Activated CD4-positive, alpha-beta T cell treated with anti-CD3 and anti-CD28 coated beads, Interleukin-2, amount 50 U/mL, for 4 hours (primary cell): ENCODE measurements around the gene CCDC92.
"Not testable (repeated sequence)": the region's sequence is repeated elsewhere in the genome, so short reads cannot be mapped to it uniquely, and the experiment has no call there.

Experiments
- DNase-seq, 2 experiments: peaks; one replicate each; pipeline ENCODE4 v3.0.0-alpha.2; 2020

The CCDC92 gene

DNA sequence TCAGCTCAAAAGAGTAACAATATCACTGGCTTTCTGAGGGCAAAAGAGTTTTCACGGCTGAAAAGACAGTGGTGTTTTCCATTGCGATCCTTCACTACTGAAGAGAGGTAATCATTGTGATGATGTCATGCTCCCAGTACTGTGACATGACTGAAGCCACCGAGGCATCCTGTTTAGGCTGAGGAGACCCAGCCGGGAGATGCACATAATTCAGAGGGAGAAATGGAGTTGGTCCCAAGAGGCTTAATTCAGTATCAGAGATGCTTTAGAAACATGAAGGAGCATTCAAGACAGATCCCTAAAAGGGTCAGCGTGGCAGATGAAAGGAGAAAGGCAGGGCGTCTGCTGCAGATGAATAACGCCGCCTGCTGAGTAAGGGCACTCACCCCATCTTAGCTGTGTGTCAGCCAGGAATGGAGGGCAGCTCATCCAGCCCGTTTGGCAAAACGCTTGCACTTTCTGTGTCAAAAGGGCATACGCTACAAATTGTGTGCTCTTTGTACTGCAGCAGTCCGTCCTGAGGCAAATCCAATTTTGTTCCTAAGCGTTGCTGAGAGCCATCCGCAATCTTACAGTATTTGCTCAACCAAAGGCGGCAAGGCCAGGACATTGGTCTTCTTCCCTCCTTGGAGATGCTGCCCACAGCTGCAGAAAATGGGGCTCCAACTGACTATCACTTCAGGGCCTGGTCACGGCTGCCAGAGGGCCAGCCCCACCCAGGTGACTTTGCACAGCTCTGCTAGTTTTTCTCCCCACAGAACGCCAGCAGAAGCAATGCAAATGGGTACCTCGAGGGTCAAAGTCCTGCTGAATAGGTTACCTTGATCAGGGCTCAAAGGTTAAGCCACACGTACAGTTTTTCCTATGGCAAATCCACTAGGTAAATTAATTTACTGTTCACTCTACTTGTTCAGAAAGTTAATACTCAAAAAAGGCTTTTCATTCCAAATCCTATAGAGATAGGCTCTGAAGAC, 23.5 kb downstream of the CCDC92 start:
- no peak for DNase-seq

- DNase-seq, result no peak
These were observed 24.2 kb downstream of the CCDC92 start for GRCh38 chr12:123948401-123948795.

DNA sequence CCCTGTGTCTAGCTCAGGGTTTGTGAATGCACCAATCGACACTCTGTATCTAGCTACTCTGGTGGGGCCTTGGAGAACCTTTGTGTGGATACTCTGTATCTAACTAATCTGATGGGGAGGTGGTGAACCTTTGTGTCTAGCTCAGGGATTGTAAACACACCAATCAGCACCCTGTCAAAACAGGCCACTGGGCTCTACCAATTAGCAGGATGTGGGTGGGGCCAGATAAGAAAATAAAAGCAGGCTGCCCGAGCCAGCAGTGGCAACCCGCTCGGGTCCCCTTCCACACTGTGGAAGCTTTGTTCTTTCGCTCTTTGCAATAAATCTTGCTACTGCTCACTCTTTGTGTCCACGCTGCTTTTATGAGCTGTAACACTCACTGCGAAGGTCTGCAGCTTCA, 25.1 kb downstream of the CCDC92 start:
- not testable (repeated sequence) for DNase-seq

DNA sequence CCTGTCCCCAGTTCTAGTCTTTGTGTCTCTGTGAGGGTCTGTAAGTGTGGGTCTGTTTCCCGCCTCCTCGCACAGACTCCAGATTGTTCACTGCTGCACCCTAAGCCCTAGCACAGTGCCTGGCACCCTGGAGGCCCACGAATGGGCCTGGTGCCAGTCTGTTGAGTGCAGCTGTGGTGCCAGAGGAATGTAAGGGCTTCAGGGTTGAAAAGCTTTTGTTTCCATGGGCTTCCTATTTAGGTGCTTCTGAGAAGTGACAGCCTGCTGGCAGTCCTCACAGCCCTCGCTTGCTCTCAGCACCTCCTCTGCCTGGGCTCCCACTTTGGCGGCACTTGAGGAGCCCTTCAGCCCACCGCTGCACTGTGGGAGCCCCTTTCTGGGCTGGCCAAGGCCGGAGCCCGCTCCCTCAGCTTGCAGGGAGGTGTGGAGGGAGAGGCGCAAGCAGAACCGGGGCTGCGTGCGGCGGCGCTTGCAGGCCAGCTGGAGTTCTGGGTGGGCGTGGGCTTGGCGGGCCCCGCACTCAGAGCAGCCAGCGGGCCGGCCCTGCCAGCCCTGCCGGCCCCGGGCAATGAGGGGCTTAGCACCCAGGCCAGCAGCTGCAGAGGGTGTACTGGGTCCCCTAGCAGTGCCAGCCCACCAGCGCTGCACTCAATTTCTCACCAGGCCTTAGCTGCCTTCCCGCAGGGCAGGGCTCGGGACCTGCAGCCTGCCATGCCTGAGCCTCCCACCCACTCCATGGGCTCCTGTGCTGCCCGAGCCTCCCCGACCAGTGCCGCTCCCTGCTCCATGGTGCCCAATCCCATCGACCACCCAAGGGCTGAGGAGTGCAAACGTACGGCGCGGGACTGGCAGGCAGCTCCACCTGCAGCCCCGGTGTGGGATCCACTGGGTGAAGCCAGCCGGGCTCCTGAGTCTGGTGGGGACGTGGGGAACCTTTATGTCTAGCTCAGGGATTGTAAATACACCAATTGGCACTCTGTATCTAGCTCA, 25.8 kb downstream of the CCDC92 start:
- DNase-seq, result not testable (repeated sequence)

DNA sequence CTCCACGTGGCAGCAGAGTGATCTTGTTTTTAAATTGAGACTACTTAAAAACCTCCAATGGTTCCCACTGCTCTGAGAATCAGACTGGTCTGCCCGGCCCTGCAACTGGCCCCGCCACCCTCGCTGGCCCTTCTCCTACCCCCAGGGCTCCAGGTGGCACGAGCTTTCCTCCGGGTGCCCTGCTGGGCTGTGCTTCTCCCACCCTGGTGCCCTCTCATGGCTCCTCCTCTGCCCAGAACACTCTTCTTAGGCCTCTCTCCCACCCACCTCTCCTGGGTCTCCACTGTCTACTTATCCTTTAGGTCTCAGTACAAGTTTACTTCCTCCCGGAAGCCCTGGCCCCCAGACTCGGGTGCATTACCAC, 26.5 kb downstream of the CCDC92 start:
- no peak for DNase-seq

DNA sequence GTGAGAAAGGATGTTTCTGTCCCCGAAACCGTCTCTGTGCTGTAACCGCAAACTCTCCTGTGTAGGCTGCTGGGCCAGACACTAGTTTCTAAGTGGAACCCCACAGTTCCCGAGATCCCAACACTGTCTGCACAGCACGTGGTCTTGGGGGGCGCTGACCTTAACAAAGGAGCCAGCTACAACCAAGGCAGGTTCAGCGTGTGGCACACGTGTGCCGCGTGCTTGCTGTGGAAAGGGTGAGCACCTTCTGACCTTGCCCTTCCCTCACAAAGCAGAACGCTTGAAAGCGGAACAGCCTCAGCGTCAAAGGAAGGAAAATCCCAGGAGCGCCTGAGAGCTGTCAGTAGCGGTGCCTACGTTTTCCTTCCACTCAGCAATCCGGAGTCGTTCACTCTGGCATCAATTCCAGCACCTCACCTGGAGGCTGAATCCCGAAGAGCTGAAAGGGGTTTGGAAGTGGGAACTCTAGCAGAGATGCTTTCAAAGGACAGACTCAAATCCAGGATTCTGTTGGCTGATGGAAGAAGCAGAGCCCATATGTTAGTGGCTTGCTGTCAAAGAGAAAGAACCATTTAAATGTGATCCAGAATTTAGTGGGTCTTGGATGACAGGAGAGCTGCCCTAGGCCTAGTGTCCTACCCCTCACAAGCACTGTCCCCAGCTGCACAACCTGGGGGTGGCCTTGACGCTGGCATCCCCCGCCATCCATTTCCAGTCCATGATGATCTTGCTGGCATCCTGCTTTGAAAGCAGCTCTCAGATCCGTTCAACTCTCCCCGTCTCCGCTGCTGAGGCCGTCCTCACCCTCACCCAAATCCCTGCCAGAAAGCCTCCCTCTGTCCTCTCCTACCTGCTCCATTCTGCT, 27.1 kb downstream of the CCDC92 start:
- no peak for DNase-seq

DNA sequence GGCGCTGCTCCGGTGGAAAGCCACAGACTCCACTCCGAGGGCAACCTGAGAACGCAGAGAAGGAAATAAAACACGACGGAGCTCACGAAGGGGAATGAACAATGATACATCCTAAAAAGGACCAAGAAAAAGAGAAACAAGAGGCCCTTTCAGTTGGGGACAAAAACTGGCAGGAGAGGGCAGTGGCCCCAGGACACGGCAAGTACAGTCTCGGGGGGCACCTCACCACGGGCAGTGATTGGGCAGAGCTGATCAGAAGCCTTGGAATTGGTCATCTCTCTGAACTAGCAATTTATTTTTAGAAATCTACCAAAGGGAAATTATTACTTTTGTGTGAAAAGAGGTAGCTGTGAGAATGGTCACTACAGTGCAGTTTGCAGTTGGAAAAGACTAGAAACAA, 27.9 kb downstream of the CCDC92 start:
- no peak for DNase-seq

DNA sequence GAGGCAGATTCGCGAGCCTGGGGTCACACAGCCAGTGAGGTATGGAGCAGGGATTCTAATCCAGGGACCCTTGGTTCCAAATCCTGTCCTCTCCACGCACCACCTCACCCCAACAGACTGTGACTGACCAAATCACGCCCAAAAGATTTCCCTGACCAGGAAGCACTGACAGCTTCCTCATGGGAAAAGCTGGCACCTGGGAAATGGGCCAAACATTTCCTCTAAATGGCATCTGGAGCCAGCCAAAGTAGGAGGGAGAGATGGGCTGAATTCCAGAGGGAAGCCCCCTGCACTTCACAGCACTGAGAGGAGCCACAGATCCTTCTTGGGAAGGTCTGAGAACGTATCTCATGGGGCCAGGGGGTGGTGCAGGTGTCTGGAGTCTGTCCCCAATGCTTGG, 28.8 kb downstream of the CCDC92 start:
- no peak for DNase-seq

GRCh38 chr12:123942911-123943648, 29.6 kb downstream of the CCDC92 start:
- no peak for DNase-seq

DNA sequence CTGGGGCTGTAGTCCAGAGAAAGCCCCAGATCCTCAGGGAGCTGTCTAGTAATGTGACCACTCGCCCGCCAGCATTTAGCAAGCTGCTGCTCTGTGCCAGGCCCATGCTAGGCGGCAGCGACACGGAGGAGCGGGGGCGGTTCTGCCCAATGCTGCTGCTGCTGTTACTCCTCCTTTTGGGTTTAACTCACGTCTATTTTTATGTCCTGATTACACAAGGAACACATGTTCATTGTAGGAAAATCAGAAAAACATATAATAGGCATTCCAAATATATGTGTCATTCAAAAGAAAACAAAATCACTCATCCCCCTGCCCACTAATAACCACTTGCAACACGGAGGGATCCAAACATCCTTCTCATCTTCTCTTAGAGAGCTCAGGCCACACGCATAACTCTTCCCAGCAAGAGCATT, 30.4 kb downstream of the CCDC92 start:
- no peak for DNase-seq

DNA sequence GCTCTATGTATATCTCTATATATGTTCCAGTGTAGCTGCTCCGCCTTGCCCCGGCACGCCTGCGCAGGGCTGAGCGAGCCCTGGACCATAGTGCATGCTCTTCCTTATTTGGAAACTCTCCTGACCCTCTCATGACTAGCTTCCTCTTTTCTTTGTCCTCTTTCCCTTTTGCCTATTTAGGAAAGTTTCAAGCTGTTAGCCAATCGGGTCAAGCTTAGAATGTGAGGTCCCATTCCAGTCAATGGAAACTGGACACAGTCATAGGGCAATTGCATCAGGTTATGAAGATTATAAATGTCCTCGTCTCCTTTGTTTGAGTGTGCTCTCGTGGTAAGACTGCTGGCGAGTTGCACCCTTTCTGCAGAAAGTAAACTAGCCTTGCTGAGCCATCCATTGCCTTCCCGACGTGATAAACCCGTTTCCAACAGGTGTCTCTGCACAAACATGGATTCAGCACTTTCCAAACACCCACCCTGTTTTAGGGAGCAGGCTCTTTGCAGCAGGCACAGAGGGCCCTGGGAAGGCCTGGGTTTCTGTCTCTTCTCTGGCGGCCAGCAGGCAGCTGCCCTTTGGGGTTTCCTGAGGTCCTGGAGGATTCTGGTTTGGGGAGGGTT, 30.9 kb downstream of the CCDC92 start:
- DNase-seq, result no peak

DNA sequence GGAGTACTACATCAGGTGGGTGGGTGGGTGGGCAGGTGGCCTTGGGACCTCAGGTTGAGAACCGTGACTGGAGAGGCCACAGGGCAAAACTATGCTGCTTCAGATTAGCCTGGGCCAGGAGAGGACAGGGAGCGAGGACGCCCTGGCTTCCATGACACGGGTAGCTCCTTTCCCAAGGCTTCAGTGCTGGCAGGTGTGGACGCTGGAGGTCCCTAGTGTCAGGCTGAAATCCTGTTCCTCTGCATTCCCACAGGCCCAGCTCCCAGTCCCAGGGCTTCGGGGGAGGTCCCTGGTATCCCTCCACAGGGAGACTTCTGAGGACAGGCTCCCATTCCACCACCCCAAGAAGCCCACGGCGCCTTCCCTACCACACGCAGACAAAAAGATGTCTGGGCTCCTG, 31.6 kb downstream of the CCDC92 start:
- DNase-seq, result no peak

- no peak for DNase-seq
These were observed 32.0 kb downstream of the CCDC92 start for GRCh38 chr12:123940627-123940966.

GRCh38 chr12:123939716-123940626, 32.7 kb downstream of the CCDC92 start:
- DNase-seq, result no peak

DNA sequence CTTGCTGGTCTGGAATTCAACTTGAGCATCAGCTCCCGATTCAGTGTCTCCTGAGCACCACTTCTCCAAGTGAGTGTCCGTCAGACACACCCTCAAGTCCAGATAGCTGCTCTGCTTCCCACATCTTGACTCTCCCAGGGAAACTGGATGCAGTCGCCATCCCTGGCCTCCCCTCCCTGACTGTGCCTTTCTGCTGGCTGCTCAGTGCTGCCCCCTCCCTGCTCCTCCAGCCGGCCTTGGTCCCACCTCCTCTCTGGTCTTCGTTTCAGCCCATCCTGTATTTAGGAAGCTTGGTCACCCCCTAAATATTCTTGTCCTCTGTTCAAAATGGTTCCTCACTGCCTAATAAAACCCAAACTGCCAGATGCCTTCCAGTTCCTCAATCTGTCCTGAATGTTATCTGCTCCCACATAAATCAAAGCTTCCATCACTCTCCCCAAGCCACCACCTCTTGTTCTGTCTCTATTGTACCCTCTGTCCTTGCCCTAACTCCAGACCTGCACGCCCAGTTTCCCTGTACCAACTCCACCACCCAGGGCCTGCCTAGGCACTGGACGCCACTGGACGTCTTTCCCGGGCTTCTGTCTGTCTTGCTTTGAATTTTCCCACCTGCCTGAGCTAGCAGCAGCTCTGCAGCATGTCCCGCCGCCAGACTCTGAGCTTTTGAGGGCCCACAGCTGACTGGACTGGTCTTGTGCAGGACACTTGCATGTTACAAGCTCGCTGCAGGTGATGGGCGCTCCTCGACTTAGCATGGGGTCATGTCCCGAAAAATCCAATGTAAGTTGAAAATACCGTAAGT, 33.8 kb downstream of the CCDC92 start:
- no peak for DNase-seq

GRCh38 chr12:123937707-123938591, 34.7 kb downstream of the CCDC92 start:
- DNase-seq, result peak; percentile 25 to 26

GRCh38 chr12:123936956-123937706, 35.5 kb downstream of the CCDC92 start:
- DNase-seq, result no peak

- DNase-seq, result no peak
These were observed 36.2 kb downstream of the CCDC92 start for GRCh38 chr12:123936471-123936870.
